PC-3 (cell line): ENCODE results near the gene RBM47. TPM values are rescaled to one million over a fixed set of nuclear protein-coding genes. Genes with fewer than 3 reads are reported as not detected.
A peak's percentile ranks its signal among the peaks of the same experiment; 100 is the strongest.

ENCODE experiments used
- ATAC-seq: fragments of 200-7000 bp; cut with Tn5 transposase; 2 replicates; pipeline ENCODE4 v1.9.1; 2020; ENCODE audit warnings: mild to moderate bottlenecking, moderate library complexity
- BruUV-seq: library from RNA; stranded (reverse); fragments of 400-500 nt; replicated peaks from 2 replicates; lab custom pipeline; 2021; lab: Mats Ljungman, UMichigan
- CTCF ChIA-PET: fragments of 300-600 bp; sonication (Branson Sonifier 250); formaldehyde crosslinking; loops from one replicate; lab custom pipeline; 2022; ENCODE audit warnings: antibody characterized with exemption; lab: Charles Lee
- POLR2A ChIA-PET: fragments of 300-600 bp; sonication (Branson Sonifier 250); formaldehyde crosslinking; loops from one replicate; lab custom pipeline; 2022; ENCODE audit warnings: antibody characterized with exemption; ENCODE audit not compliant: unreplicated experiment; lab: Charles Lee
- DNase-seq: peaks from one replicate; pipeline ENCODE4 v3.0.0-alpha.2; 2015
- H2AFZ ChIP-seq: fragments of 300-600 bp; sonication (generic); 2 replicates; pipeline ENCODE4 v1.6.0; 2016; ENCODE audit warnings: antibody characterized with exemption, low read length
- H3F3A ChIP-seq: fragments of 300-600 bp; sonication (generic); one replicate; pipeline ENCODE4 v1.6.0; 2017; ENCODE audit warnings: antibody characterized with exemption, low read length, control low read depth, mild to moderate bottlenecking; ENCODE audit not compliant: unreplicated experiment
- H3K27ac ChIP-seq: fragments of 300-600 bp; sonication (generic); 2 replicates; pipeline ENCODE4 v1.5.1; 2016; ENCODE audit warnings: mild to moderate bottlenecking, low read length
- H3K27me3 ChIP-seq: fragments of 300-600 bp; sonication (generic); 2 replicates; pipeline ENCODE4 v1.6.1; 2016; ENCODE audit warnings: low read length, mixed read lengths
- H3K36me3 ChIP-seq: fragments of 300-600 bp; sonication (generic); 2 replicates; pipeline ENCODE4 v1.6.1; 2016; ENCODE audit warnings: low read depth, mixed run types, low read length, mixed read lengths
- H3K4me1 ChIP-seq: fragments of 300-600 bp; sonication (generic); 2 replicates; pipeline ENCODE4 v1.5.1; 2016; ENCODE audit warnings: low read length; ENCODE audit not compliant: insufficient read depth
- H3K4me2 ChIP-seq: fragments of 300-600 bp; sonication (generic); 2 replicates; pipeline ENCODE4 v1.6.0; 2016; ENCODE audit warnings: low read length
- H3K4me3 ChIP-seq: fragments of 300-600 bp; sonication (generic); 2 replicates; pipeline ENCODE4 v1.5.1; 2016; ENCODE audit warnings: mild to moderate bottlenecking, low read length, mixed read lengths
- H3K79me2 ChIP-seq: fragments of 300-600 bp; sonication (generic); 2 replicates; pipeline ENCODE4 v1.6.1; 2017; ENCODE audit warnings: low read length, mixed read lengths
- H3K9ac ChIP-seq: fragments of 300-600 bp; sonication (generic); 2 replicates; pipeline ENCODE4 v1.6.0; 2016; ENCODE audit warnings: mild to moderate bottlenecking, low read length
- H3K9me2 ChIP-seq: fragments of 300-600 bp; sonication (generic); replicated peaks from 2 replicates; pipeline ENCODE4 v1.6.1; 2016; ENCODE audit warnings: mixed run types, low read length, mixed read lengths
- H3K9me3 ChIP-seq: fragments of 300-600 bp; sonication (generic); 2 replicates; pipeline ENCODE4 v1.6.1; 2016; ENCODE audit warnings: low read length, mixed read lengths
- H4K20me1 ChIP-seq: fragments of 300-600 bp; sonication (generic); 2 replicates; pipeline ENCODE4 v1.6.1; 2016; ENCODE audit warnings: low read length, mixed read lengths
- CTCF ChIP-seq: fragments of 300-600 bp; sonication (generic); conservative IDR thresholded peaks from 2 replicates; pipeline ENCODE4 v1.5.1; 2017; ENCODE audit warnings: antibody characterized with exemption, low read depth, mild to moderate bottlenecking, low read length
- EZH2 ChIP-seq: fragments of 300-600 bp; sonication (generic); IDR thresholded peaks from one replicate; pipeline ENCODE4 v1.6.1; 2017; ENCODE audit warnings: antibody characterized with exemption, mild to moderate bottlenecking, low read length; ENCODE audit not compliant: unreplicated experiment
- EZH2phosphoT487 ChIP-seq: fragments of 300-600 bp; sonication (generic); IDR thresholded peaks from 2 replicates; pipeline ENCODE4 v1.6.1; 2018; ENCODE audit warnings: mild to moderate bottlenecking, antibody characterized with exemption, low read length, borderline replicate concordance
- intact Hi-C: fragments of 100-400 bp; cut with micrococcal nuclease; formaldehyde crosslinking; loops from 2 replicates; pipeline ENCODE4 v1.9.0; 2023
- total RNA-seq: library from RNA; depleted of rRNA; stranded (reverse); fragments of >200 nt; gene quantifications from 2 replicates; pipeline ENCODE4 v1.2.3, GENCODE V29; 2014

Gene RBM47
- total RNA-seq, 1 experiment from 2014 or later, result 34.7 TPM

- no peaks in the 10 kb centered on the region for H3K9me3 ChIP-seq
- no peaks in the 10 kb centered on the region; the same call in 1 of the 2 replicates for H3K79me2 ChIP-seq
- H4K20me1 ChIP-seq, result no peaks in the 10 kb centered on the region
- H3K4me1 ChIP-seq, result no peaks in the 10 kb centered on the region
- no peaks in the 10 kb centered on the region for H3K27me3 ChIP-seq
- ATAC-seq, result peak; percentile 53; the same call in 1 of the 2 replicates
- BruUV-seq, result no TSS peak
- peak; percentile 34 for DNase-seq
- no peak overlapping the region for H3K4me2 ChIP-seq
- POLR2A ChIA-PET, result no interaction called here
- H3F3A ChIP-seq, result no peaks in the 10 kb centered on the region
- H3K9ac ChIP-seq, result no peak overlapping the region
- no peaks in the 10 kb centered on the region for H3K9me2 ChIP-seq
- intact Hi-C loops, result no loop called here
- H3K4me3 ChIP-seq, result no peak overlapping the region
- no peak overlapping the region for H3K27ac ChIP-seq
- no peak overlapping the region for H2AFZ ChIP-seq
- no peak for TF ChIP-seq CTCF
- TF ChIP-seq EZH2, result no peak
- TF ChIP-seq EZH2phosphoT487, result no peak
- H3K36me3 ChIP-seq, result no peaks in the 10 kb centered on the region; the same call in 1 of the 2 replicates
- CTCF ChIA-PET, result no interaction called here
These were observed 35.1 kb downstream of the RBM47 start for GRCh38 chr4:40594261-40595178.

GRCh38 chr4:40592034-40592433, 37.6 kb downstream of the RBM47 start:
- no peak overlapping the region for H3K9ac ChIP-seq

More at GRCh38 chr4:40592034-40592433, 37.6 kb downstream of the RBM47 start:
- no peak overlapping the region for H2AFZ ChIP-seq
- H3K36me3 ChIP-seq, result no peaks in the 10 kb centered on the region; the same call in 1 of the 2 replicates
- H3K4me2 ChIP-seq, result no peak overlapping the region
- no peaks in the 10 kb centered on the region for H3F3A ChIP-seq
- intact Hi-C loops, result no loop called here
- no peak for ATAC-seq
- H3K79me2 ChIP-seq, result no peaks in the 10 kb centered on the region
- no peaks in the 10 kb centered on the region for H4K20me1 ChIP-seq
- no peak for DNase-seq
- H3K27ac ChIP-seq, result no peak overlapping the region
- TF ChIP-seq CTCF (no peak), EZH2 (no peak), EZH2phosphoT487 (no peak)
- no TSS peak for BruUV-seq
- CTCF ChIA-PET, result no interaction called here
- H3K4me1 ChIP-seq, result peaks cover 13% of the 10 kb centered on the region
- H3K27me3 ChIP-seq, result no peaks in the 10 kb centered on the region
- POLR2A ChIA-PET, result no interaction called here
- no peak overlapping the region for H3K4me3 ChIP-seq
- H3K9me2 ChIP-seq, result no peaks in the 10 kb centered on the region
- no peaks in the 10 kb centered on the region for H3K9me3 ChIP-seq
